ENCODE measurements around the gene NPAS3. TPM values are rescaled to one million over a fixed set of nuclear protein-coding genes. Genes with fewer than 3 reads are reported as not detected.

Gene NPAS3
- total RNA-seq, 4 donors from 2014 or later: 1.9 to 10.6 (median 2.2) TPM

DNA sequence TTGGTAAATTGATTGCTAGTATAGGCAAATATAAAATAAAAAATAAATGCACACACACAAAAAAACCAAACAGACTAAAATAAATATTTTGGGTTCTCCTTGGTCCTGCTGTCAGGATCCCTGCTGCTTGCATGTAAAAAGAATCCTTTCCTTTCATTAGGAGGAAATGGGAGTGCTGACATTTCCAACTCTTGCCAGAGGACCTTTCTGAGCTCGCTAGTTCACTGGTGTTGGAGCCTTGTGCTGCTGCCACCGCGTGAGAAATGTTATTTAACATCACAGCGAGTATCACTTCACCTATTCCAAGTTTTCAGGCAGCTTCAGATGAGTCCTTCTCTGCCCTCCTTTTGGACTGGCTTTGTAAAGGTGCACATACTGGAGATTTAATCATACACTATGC lies 358.9 kb downstream of the NPAS3 start:
- H3K4me1 ChIP-seq: no peaks in the 10 kb centered on the region
- no peaks in the 10 kb centered on the region for H3K9me3 ChIP-seq
- H3K27me3 ChIP-seq: no peaks in the 10 kb centered on the region
- H3K36me3 ChIP-seq: no peaks in the 10 kb centered on the region
- H3K27ac ChIP-seq: no peak overlapping the region
- ATAC-seq: no peak
- TF ChIP-seq POLR2A (IDR thresholded peaks at IDR 0.05) (no peak), CTCF (IDR thresholded peaks at IDR 0.05) (no peak), EP300 (IDR thresholded peaks at IDR 0.05) (no peak), POLR2AphosphoS5 (IDR thresholded peaks at IDR 0.05) (no peak)
- H3K4me3 ChIP-seq: no peak overlapping the region
- 38 to 43% methylated on average over 4 of the region's 4 CpGs for WGBS, 2 donors (ENCODE audit: low coverage in 1 of 2)

GRCh38 chr14:33307691-33308251 lies 369.1 kb downstream of the NPAS3 start:
- peak; percentile 71 for ATAC-seq
- Histone ChIP-seq H3K4me3 (no peak overlapping the region), H3K36me3 (no peaks in the 10 kb centered on the region), H3K27me3 (no peaks in the 10 kb centered on the region), H3K27ac (no peak overlapping the region), H3K9me3 (no peaks in the 10 kb centered on the region), H3K4me1 (no peaks in the 10 kb centered on the region)
- TF ChIP-seq POLR2AphosphoS5 (IDR thresholded peaks at IDR 0.05): no peak
- TF ChIP-seq POLR2A (IDR thresholded peaks at IDR 0.05): no peak
- no peak for TF ChIP-seq EP300 (IDR thresholded peaks at IDR 0.05)
- no peak for TF ChIP-seq CTCF (IDR thresholded peaks at IDR 0.05)
- 65 to 69% methylated on average over 8 to 11 of the region's 11 CpGs for WGBS, 2 donors (ENCODE audit: low coverage in 1 of 2)

DNA sequence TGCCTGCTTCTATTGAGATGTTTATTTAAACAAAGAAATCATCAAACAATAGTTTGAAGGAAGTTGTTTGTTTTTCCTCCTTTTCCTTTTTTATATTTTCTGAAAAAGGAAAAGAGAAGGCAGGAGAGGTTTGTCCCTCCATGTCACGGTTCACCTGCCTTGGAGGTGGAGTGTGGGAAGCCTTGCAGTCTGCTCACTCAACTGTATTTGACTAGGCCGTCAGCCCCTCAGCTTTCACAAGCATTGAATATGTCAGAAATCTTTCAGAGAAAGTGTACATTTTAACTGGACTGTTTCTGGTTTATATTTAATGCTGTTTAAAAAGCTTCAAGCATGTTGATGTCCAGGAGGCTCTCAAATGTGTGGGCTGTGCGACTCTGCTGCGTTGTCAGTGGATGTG lies 370.4 kb downstream of the NPAS3 start:
- Histone ChIP-seq H3K36me3 (no peaks in the 10 kb centered on the region), H3K4me1 (no peaks in the 10 kb centered on the region), H3K9me3 (no peaks in the 10 kb centered on the region), H3K4me3 (no peak overlapping the region), H3K27me3 (no peaks in the 10 kb centered on the region), H3K27ac (no peak overlapping the region)
- TF ChIP-seq CTCF (IDR thresholded peaks at IDR 0.05): no peak
- TF ChIP-seq POLR2AphosphoS5 (IDR thresholded peaks at IDR 0.05): no peak
- TF ChIP-seq POLR2A (IDR thresholded peaks at IDR 0.05): no peak
- no peak for TF ChIP-seq EP300 (IDR thresholded peaks at IDR 0.05)
- WGBS, 2 donors (ENCODE audit: low coverage in 1 of 2): 79 to 100% methylated on average over 3 to 4 of the region's 4 CpGs
- ATAC-seq: no peak

DNA sequence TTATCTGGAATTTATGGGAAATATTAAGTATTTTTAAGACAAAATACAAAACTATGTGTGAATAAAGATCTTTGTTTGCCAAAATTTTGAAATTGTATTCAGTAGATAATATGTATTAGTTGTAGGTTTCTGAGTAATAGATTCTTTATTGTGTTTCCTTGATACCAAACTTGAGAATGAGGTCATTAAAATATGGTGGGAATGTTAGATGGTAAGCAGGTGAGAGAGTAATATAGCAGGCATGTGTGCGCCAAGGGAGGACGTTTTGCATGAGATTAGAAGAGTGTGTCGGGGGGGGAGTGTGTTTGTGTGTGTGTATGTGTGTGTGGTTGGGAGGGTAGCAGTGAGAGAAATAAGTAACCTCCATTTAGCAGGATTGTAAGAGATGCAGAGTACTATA lies 376.5 kb downstream of the NPAS3 start:
- no peak overlapping the region for H3K4me3 ChIP-seq
- no peak overlapping the region for H3K27ac ChIP-seq
- no peaks in the 10 kb centered on the region for H3K9me3 ChIP-seq
- TF ChIP-seq POLR2A (IDR thresholded peaks at IDR 0.05): no peak
- no peak for TF ChIP-seq EP300 (IDR thresholded peaks at IDR 0.05)
- TF ChIP-seq CTCF (IDR thresholded peaks at IDR 0.05): no peak
- no peak for TF ChIP-seq POLR2AphosphoS5 (IDR thresholded peaks at IDR 0.05)
- ATAC-seq: no peak
- WGBS, 2 donors (ENCODE audit: low coverage in 1 of 2): 88 to 100% methylated on average over 3 of the region's 3 CpGs
- H3K36me3 ChIP-seq: no peaks in the 10 kb centered on the region
- H3K27me3 ChIP-seq: no peaks in the 10 kb centered on the region
- H3K4me1 ChIP-seq: no peaks in the 10 kb centered on the region

- WGBS, 2 donors (ENCODE audit: low coverage in 1 of 2): 55 to 71% methylated on average over 2 of the region's 2 CpGs
- no peak overlapping the region for H3K27ac ChIP-seq
- H3K9me3 ChIP-seq: no peaks in the 10 kb centered on the region
- no peaks in the 10 kb centered on the region for H3K27me3 ChIP-seq
- TF ChIP-seq EP300 (IDR thresholded peaks at IDR 0.05) (no peak), CTCF (IDR thresholded peaks at IDR 0.05) (no peak), POLR2AphosphoS5 (IDR thresholded peaks at IDR 0.05) (no peak), POLR2A (IDR thresholded peaks at IDR 0.05) (no peak)
- H3K4me3 ChIP-seq: no peak overlapping the region
- ATAC-seq: no peak
- H3K4me1 ChIP-seq: no peaks in the 10 kb centered on the region
- H3K36me3 ChIP-seq: no peaks in the 10 kb centered on the region
Measured at GRCh38 chr14:33315721-33316120, 377.0 kb downstream of the NPAS3 start.
